ENCODE measurements around the gene AFAP1L1.
A peak's percentile ranks its signal among the peaks of the same experiment; 100 is the strongest.
"Not testable (repeated sequence)": the region's sequence is repeated elsewhere in the genome, so short reads cannot be mapped to it uniquely, and the experiment has no call there.

AFAP1L1 gene

GRCh38 chr5:149261246-149261645 is 10.4 kb upstream of the AFAP1L1 start:
- no peak for DNase-seq (ENCODE audit: low read depth in 2 of 2)

- no peak for DNase-seq (ENCODE audit: low read depth in 2 of 2)
Observed at GRCh38 chr5:149262315-149262714, 9.3 kb upstream of the AFAP1L1 start.

- DNase-seq (ENCODE audit: low read depth in 2 of 2) = no peak
Observed at GRCh38 chr5:149264439-149265067, 7.1 kb upstream of the AFAP1L1 start.

GRCh38 chr5:149265068-149265465 is 6.6 kb upstream of the AFAP1L1 start:
- no peak for DNase-seq (ENCODE audit: low read depth in 2 of 2)

- DNase-seq (ENCODE audit: low read depth in 2 of 2) = no peak
Observed at GRCh38 chr5:149265597-149265996, 6.1 kb upstream of the AFAP1L1 start.

GRCh38 chr5:149267241-149267973 is 4.3 kb upstream of the AFAP1L1 start:
- no peak for DNase-seq (ENCODE audit: low read depth in 2 of 2)

GRCh38 chr5:149268928-149269557 is 2.6 kb upstream of the AFAP1L1 start:
- peak in 1 of 2 experiments; percentile 23 for DNase-seq (ENCODE audit: low read depth in 2 of 2)

- no peak for DNase-seq (ENCODE audit: low read depth in 2 of 2)
Observed at GRCh38 chr5:149271195-149271715, 404 bp upstream of the AFAP1L1 start.

GRCh38 chr5:149272781-149273180 is 1.1 kb downstream of the AFAP1L1 start:
- not testable (repeated sequence) for DNase-seq (ENCODE audit: low read depth in 2 of 2)

GRCh38 chr5:149273237-149273636 is 1.6 kb downstream of the AFAP1L1 start:
- DNase-seq (ENCODE audit: low read depth in 2 of 2) = no peak

- DNase-seq (ENCODE audit: low read depth in 2 of 2) = no peak
Observed at GRCh38 chr5:149273950-149274349, 2.3 kb downstream of the AFAP1L1 start.

- no peak for DNase-seq (ENCODE audit: low read depth in 2 of 2)
Observed at GRCh38 chr5:149274939-149275338, 3.3 kb downstream of the AFAP1L1 start.

GRCh38 chr5:149277801-149278200 is 6.1 kb downstream of the AFAP1L1 start:
- no peak for DNase-seq (ENCODE audit: low read depth in 2 of 2)

GRCh38 chr5:149278451-149279210 is 7.0 kb downstream of the AFAP1L1 start:
- DNase-seq (ENCODE audit: low read depth in 2 of 2) = no peak

GRCh38 chr5:149279661-149280060 is 8.0 kb downstream of the AFAP1L1 start:
- no peak for DNase-seq (ENCODE audit: low read depth in 2 of 2)

- no peak for DNase-seq (ENCODE audit: low read depth in 2 of 2)
Observed at GRCh38 chr5:149280124-149280523, 8.5 kb downstream of the AFAP1L1 start.

- DNase-seq (ENCODE audit: low read depth in 2 of 2) = no peak
Observed at GRCh38 chr5:149280802-149281201, 9.1 kb downstream of the AFAP1L1 start.

GRCh38 chr5:149282027-149282965 is 10.6 kb downstream of the AFAP1L1 start:
- DNase-seq (ENCODE audit: low read depth in 2 of 2) = no peak

GRCh38 chr5:149282966-149283332 is 11.3 kb downstream of the AFAP1L1 start:
- DNase-seq (ENCODE audit: low read depth in 2 of 2) = no peak

GRCh38 chr5:149283626-149284480 is 12.2 kb downstream of the AFAP1L1 start:
- DNase-seq (ENCODE audit: low read depth in 2 of 2) = no peak

Measured in fibroblast of skin of left quadriceps (primary cell).